ENCODE results near the gene EAPP. TPM values are rescaled to one million over a fixed set of nuclear protein-coding genes. Genes with fewer than 3 reads are reported as not detected.
"Not testable (repeated sequence)": the region's sequence is repeated elsewhere in the genome, so short reads cannot be mapped to it uniquely, and the experiment has no call there.

EAPP gene
- polyA plus RNA-seq, 1 donor: 52.3 TPM

DNA sequence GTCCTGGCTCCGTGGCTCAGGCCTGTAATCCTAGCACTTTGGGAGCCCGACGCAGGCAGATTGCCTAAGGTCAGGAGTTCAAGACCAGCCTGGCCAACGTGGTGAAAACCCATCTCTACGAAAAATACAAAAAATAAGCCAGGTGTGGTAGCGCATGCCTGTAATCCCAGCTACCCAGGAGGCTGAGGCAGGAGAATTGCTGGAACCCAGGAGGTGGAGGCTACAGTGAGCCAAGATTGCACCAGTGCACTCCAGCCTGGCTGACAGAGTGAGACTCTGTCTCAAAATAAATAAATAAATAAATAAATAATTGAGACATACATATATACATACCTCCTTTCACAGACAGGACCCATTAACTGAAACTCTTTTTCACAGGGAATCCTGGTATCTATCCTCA lies 1.4 kb downstream of the EAPP start:
- no CpG with 5 or more reads among the region's 6 CpGs for WGBS (ENCODE audit: insufficient coverage, low lambda C conversion rate)
- Histone ChIP-seq H3K27ac (ENCODE audit: low read length) (peak overlapping the region; percentile 94), H3K4me1 (ENCODE audit: control insufficient read depth, insufficient read depth, low read length) (peaks cover 15% of the 10 kb centered on the region)

GRCh38 chr14:34537677-34538009 lies 1.9 kb downstream of the EAPP start:
- H3K36me3 ChIP-seq (ENCODE audit: control insufficient read depth, insufficient read depth, low read length): peaks cover 34% of the 10 kb centered on the region
- H3K4me1 ChIP-seq (ENCODE audit: control insufficient read depth, insufficient read depth, low read length): peaks cover 15% of the 10 kb centered on the region
- no peaks in the 10 kb centered on the region for H3K9me3 ChIP-seq (ENCODE audit: control insufficient read depth, low read depth, low read length)
- peak overlapping the region; percentile 94 for H3K27ac ChIP-seq (ENCODE audit: low read length)
- H3K27me3 ChIP-seq (ENCODE audit: control insufficient read depth, insufficient read depth, low read length): no peaks in the 10 kb centered on the region
- no CpG with 5 or more reads among the region's 4 CpGs for WGBS (ENCODE audit: insufficient coverage, low lambda C conversion rate)
- H3K4me3 ChIP-seq (ENCODE audit: low read length): peak overlapping the region; percentile 5
- DNase-seq: peak in 1 of 2 donors; percentile 35

More for the DNA sequence above, 1.4 kb downstream of the EAPP start:
- DNase-seq; H3K9me3 ChIP-seq (ENCODE audit: control insufficient read depth, low read depth, low read length); H3K27me3 ChIP-seq (ENCODE audit: control insufficient read depth, insufficient read depth, low read length): not testable (repeated sequence)
- Histone ChIP-seq H3K4me3 (ENCODE audit: low read length) (peak overlapping the region; percentile 77), H3K36me3 (ENCODE audit: control insufficient read depth, insufficient read depth, low read length) (peaks cover 29% of the 10 kb centered on the region)

- H3K36me3 ChIP-seq (ENCODE audit: control insufficient read depth, insufficient read depth, low read length): peaks cover 39% of the 10 kb centered on the region
- no peaks in the 10 kb centered on the region for H3K9me3 ChIP-seq (ENCODE audit: control insufficient read depth, low read depth, low read length)
- H3K4me1 ChIP-seq (ENCODE audit: control insufficient read depth, insufficient read depth, low read length): peaks cover 15% of the 10 kb centered on the region
- 50% methylated on average over 2 of the region's 4 CpGs for WGBS (ENCODE audit: insufficient coverage, low lambda C conversion rate)
- peak overlapping the region; percentile 94 for H3K27ac ChIP-seq (ENCODE audit: low read length)
- DNase-seq: no peak
- H3K27me3 ChIP-seq (ENCODE audit: control insufficient read depth, insufficient read depth, low read length): no peaks in the 10 kb centered on the region
- H3K4me3 ChIP-seq (ENCODE audit: low read length): peak overlapping the region; percentile 5
These were observed 2.4 kb downstream of the EAPP start for GRCh38 chr14:34536951-34537676.

DNA sequence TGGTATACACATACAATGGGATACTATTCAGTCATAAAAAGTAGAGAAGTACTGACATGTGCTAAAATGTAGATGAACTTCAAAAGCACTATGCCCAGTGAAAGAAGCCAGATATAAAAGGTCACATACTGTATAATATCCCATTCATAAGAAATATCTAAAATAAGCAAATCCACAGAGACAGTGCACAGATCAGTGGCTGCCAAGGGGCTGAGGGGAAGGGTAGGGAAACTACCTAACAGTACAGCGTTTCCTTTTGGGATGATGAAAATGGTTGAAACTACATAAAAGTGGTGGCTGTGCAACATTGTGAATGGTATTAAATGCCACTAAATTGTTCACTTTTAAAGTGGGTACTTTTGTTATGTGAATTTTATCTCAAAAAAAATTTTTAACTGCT lies 11.9 kb downstream of the EAPP start:
- no peaks in the 10 kb centered on the region for H3K4me1 ChIP-seq (ENCODE audit: control insufficient read depth, insufficient read depth, low read length)
- H3K27ac ChIP-seq (ENCODE audit: low read length): no peak overlapping the region
- no peak for DNase-seq
- H3K9me3 ChIP-seq (ENCODE audit: control insufficient read depth, low read depth, low read length): no peaks in the 10 kb centered on the region
- H3K27me3 ChIP-seq (ENCODE audit: control insufficient read depth, insufficient read depth, low read length): no peaks in the 10 kb centered on the region
- no peak overlapping the region for H3K4me3 ChIP-seq (ENCODE audit: low read length)
- no CpG with 5 or more reads among the region's 1 CpG for WGBS (ENCODE audit: insufficient coverage, low lambda C conversion rate)
- peaks cover 78% of the 10 kb centered on the region for H3K36me3 ChIP-seq (ENCODE audit: control insufficient read depth, insufficient read depth, low read length)

- not testable (repeated sequence) for H3K4me3 ChIP-seq (ENCODE audit: low read length); H3K27ac ChIP-seq (ENCODE audit: low read length); H3K27me3 ChIP-seq (ENCODE audit: control insufficient read depth, insufficient read depth, low read length); H3K9me3 ChIP-seq (ENCODE audit: control insufficient read depth, low read depth, low read length); DNase-seq; H3K4me1 ChIP-seq (ENCODE audit: control insufficient read depth, insufficient read depth, low read length)
- peaks cover 69% of the 10 kb centered on the region for H3K36me3 ChIP-seq (ENCODE audit: control insufficient read depth, insufficient read depth, low read length)
- WGBS (ENCODE audit: insufficient coverage, low lambda C conversion rate): no CpG with 5 or more reads among the region's 8 CpGs
These were observed 15.3 kb downstream of the EAPP start for GRCh38 chr14:34524216-34524615.

DNA sequence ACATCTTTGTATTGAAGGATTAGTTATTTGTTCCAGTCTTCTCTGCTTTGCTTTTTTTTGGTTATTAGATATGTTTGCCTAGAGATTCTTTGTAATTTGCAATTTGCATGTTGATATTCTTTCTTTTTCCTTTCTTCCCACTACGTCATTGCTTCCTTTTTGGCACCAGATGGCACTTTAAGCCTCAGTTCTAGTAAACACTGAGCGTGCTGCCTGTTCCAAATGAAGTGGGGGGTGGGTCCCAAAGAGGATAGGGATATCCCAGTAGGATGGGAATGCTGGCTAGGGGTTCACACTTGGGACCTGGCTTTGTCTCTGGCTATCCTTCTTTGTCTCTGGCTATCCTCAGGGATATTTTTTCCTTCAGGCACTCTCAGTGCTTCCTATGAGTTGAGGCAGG lies 17.0 kb downstream of the EAPP start:
- H3K36me3 ChIP-seq (ENCODE audit: control insufficient read depth, insufficient read depth, low read length): peaks cover 71% of the 10 kb centered on the region

DNA sequence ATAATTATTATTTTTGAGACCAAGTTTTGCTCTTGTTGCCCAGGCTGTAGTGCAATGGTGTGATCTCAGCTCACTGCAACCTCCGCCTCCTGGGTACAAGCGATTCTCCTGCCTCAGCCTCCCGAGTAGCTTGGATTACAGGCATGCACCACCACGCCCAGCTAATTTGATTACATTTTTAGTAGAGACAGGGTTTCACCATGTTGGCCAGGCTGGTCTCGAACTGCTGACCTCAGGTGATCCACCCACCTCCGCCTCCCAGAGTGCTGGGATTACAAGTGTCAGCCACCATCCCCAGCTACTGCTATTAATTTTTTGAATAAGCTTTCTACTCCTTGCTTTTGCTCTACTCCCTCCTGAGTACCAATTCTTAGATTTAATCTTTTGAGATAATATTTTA lies 18.4 kb downstream of the EAPP start:
- not testable (repeated sequence) for DNase-seq; H3K27ac ChIP-seq (ENCODE audit: low read length)
- H3K36me3 ChIP-seq (ENCODE audit: control insufficient read depth, insufficient read depth, low read length): peaks cover 64% of the 10 kb centered on the region

More for the DNA sequence above, 17.0 kb downstream of the EAPP start:
- Histone ChIP-seq H3K4me3 (ENCODE audit: low read length) (no peak overlapping the region), H3K4me1 (ENCODE audit: control insufficient read depth, insufficient read depth, low read length) (peaks cover 6% of the 10 kb centered on the region), H3K27me3 (ENCODE audit: control insufficient read depth, insufficient read depth, low read length) (no peaks in the 10 kb centered on the region), H3K27ac (ENCODE audit: low read length) (no peak overlapping the region), H3K9me3 (ENCODE audit: control insufficient read depth, low read depth, low read length) (peaks cover 5% of the 10 kb centered on the region)
- 50% methylated on average over 1 of the region's 2 CpGs for WGBS (ENCODE audit: insufficient coverage, low lambda C conversion rate)
- no peak for DNase-seq

GRCh38 chr14:34520304-34520970 lies 19.1 kb downstream of the EAPP start:
- peak overlapping the region; percentile 62 for H3K27ac ChIP-seq (ENCODE audit: low read length)
- H3K9me3 ChIP-seq (ENCODE audit: control insufficient read depth, low read depth, low read length); H3K4me3 ChIP-seq (ENCODE audit: low read length); H3K4me1 ChIP-seq (ENCODE audit: control insufficient read depth, insufficient read depth, low read length); H3K27me3 ChIP-seq (ENCODE audit: control insufficient read depth, insufficient read depth, low read length): not testable (repeated sequence)
- WGBS (ENCODE audit: insufficient coverage, low lambda C conversion rate): no CpG with 5 or more reads among the region's 7 CpGs
- peak; percentile 54 to 81 for DNase-seq
- peaks cover 62% of the 10 kb centered on the region for H3K36me3 ChIP-seq (ENCODE audit: control insufficient read depth, insufficient read depth, low read length)

More for the DNA sequence above, 18.4 kb downstream of the EAPP start:
- H3K4me1 ChIP-seq (ENCODE audit: control insufficient read depth, insufficient read depth, low read length); H3K9me3 ChIP-seq (ENCODE audit: control insufficient read depth, low read depth, low read length); H3K27me3 ChIP-seq (ENCODE audit: control insufficient read depth, insufficient read depth, low read length); H3K4me3 ChIP-seq (ENCODE audit: low read length): not testable (repeated sequence)
- WGBS (ENCODE audit: insufficient coverage, low lambda C conversion rate): 50% methylated on average over 2 of the region's 6 CpGs

DNA sequence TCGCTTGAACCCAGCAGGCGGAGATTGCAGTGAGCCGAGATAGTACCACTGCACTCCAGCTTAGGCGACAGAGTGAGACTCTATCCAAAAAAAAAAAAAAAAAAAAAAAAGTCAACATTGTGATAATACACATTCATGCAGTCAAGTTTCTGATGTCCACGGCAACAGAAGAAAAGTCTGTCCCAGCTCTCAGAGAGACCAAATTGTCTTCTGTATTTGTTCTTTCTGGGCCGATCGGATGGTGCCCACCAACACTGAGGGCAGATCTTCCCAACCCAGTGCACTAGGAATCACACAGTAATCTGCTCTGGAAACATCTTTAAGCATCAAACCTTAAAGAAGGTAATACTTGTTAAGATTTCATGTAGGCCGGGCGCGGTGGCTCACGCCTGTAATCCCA lies 31.6 kb downstream of the EAPP start:
- Histone ChIP-seq H3K4me3 (ENCODE audit: low read length) (no peak overlapping the region), H3K4me1 (ENCODE audit: control insufficient read depth, insufficient read depth, low read length) (peaks cover 15% of the 10 kb centered on the region), H3K36me3 (ENCODE audit: control insufficient read depth, insufficient read depth, low read length) (no peaks in the 10 kb centered on the region), H3K27ac (ENCODE audit: low read length) (no peak overlapping the region), H3K27me3 (ENCODE audit: control insufficient read depth, insufficient read depth, low read length) (no peaks in the 10 kb centered on the region), H3K9me3 (ENCODE audit: control insufficient read depth, low read depth, low read length) (no peaks in the 10 kb centered on the region)
- DNase-seq: no peak
- WGBS (ENCODE audit: insufficient coverage, low lambda C conversion rate): no CpG with 5 or more reads among the region's 11 CpGs

DNA sequence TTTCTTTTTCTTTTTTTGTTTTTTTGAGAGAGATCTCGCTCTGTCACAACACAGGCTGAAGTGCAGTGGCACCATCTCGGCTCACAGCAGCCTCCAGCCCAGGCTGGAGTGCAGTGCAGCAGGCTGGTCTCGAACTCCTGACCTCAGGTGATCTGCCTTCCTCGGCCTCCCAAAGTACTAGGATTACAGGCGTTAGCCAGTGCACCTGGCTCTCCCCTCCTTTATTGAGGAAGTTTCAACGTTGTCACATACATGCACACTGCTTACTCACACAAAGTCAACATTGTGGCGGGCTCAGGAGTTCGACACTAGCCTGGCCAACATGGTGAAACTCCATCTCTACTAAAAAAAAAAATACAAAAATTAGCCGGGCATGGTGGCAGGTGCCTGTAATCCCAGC lies 32.0 kb downstream of the EAPP start:
- Histone ChIP-seq H3K4me3 (ENCODE audit: low read length) (no peak overlapping the region), H3K9me3 (ENCODE audit: control insufficient read depth, low read depth, low read length) (no peaks in the 10 kb centered on the region), H3K27me3 (ENCODE audit: control insufficient read depth, insufficient read depth, low read length) (no peaks in the 10 kb centered on the region), H3K36me3 (ENCODE audit: control insufficient read depth, insufficient read depth, low read length) (no peaks in the 10 kb centered on the region), H3K27ac (ENCODE audit: low read length) (no peak overlapping the region), H3K4me1 (ENCODE audit: control insufficient read depth, insufficient read depth, low read length) (peaks cover 15% of the 10 kb centered on the region)
- no CpG with 5 or more reads among the region's 9 CpGs for WGBS (ENCODE audit: insufficient coverage, low lambda C conversion rate)
- no peak for DNase-seq

GRCh38 chr14:34505124-34505491 lies 34.4 kb downstream of the EAPP start:
- H3K27ac ChIP-seq (ENCODE audit: low read length): peak overlapping the region; percentile 37
- not testable (repeated sequence) for DNase-seq

More at GRCh38 chr14:34505124-34505491, 34.4 kb downstream of the EAPP start:
- peaks cover 15% of the 10 kb centered on the region for H3K4me1 ChIP-seq (ENCODE audit: control insufficient read depth, insufficient read depth, low read length)
- H3K9me3 ChIP-seq (ENCODE audit: control insufficient read depth, low read depth, low read length); H3K4me3 ChIP-seq (ENCODE audit: low read length); H3K36me3 ChIP-seq (ENCODE audit: control insufficient read depth, insufficient read depth, low read length); H3K27me3 ChIP-seq (ENCODE audit: control insufficient read depth, insufficient read depth, low read length): not testable (repeated sequence)
- WGBS (ENCODE audit: insufficient coverage, low lambda C conversion rate): no CpG with 5 or more reads among the region's 5 CpGs

Measured in large intestine (tissue), 3 donors.